AG10803 (cell line): Measurements from ENCODE around the gene ANXA4.
A peak's percentile ranks its signal among the peaks of the same experiment; 100 is the strongest.

Experiments
- DNase-seq: peaks from one replicate; pipeline ENCODE4 v3.0.0; 2010; ENCODE audit warnings: low read depth
- H3K4me3 ChIP-seq: 2 replicates; pipeline ENCODE4 v1.5.1; 2011; ENCODE audit warnings: mild to moderate bottlenecking, low read length, control low read depth
- CTCF ChIP-seq: conservative IDR thresholded peaks from 2 replicates; pipeline ENCODE4 v1.5.1; 2011; ENCODE audit warnings: mild to moderate bottlenecking, low read length, control low read depth, inconsistent platforms

Gene ANXA4

GRCh38 chr2:69789175-69789721 lies 47.3 kb downstream of the ANXA4 start:
- peak; percentile 98 for DNase-seq
- no peak for TF ChIP-seq CTCF
- no peak overlapping the region for H3K4me3 ChIP-seq

- TF ChIP-seq CTCF: peak; percentile 11; the same call in 1 of the 2 replicates
- DNase-seq: peak; percentile 48
- H3K4me3 ChIP-seq: peak overlapping the region; percentile 12
These were observed 48.1 kb downstream of the ANXA4 start for GRCh38 chr2:69789772-69790600.

- TF ChIP-seq CTCF: no peak
- no peak overlapping the region for H3K4me3 ChIP-seq
- DNase-seq: no peak
These were observed 48.6 kb downstream of the ANXA4 start for GRCh38 chr2:69790601-69790959.

GRCh38 chr2:69791045-69791444 lies 49.1 kb downstream of the ANXA4 start:
- H3K4me3 ChIP-seq: no peak overlapping the region
- DNase-seq: peak; percentile 37
- TF ChIP-seq CTCF: no peak

GRCh38 chr2:69796174-69796573 lies 54.2 kb downstream of the ANXA4 start:
- H3K4me3 ChIP-seq: no peak overlapping the region
- no peak for TF ChIP-seq CTCF
- DNase-seq: no peak

GRCh38 chr2:69797235-69797634 lies 55.3 kb downstream of the ANXA4 start:
- no peak for TF ChIP-seq CTCF
- DNase-seq: no peak
- no peak overlapping the region for H3K4me3 ChIP-seq

- TF ChIP-seq CTCF: 0 out of 2 replicates have a peak, but pooled peaks have one; percentile 1
- H3K4me3 ChIP-seq: no peak overlapping the region
- DNase-seq: no peak
These were observed 55.9 kb downstream of the ANXA4 start for GRCh38 chr2:69797836-69798289.
